ENCODE results near the gene HAGH. TPM values are rescaled to one million over a fixed set of nuclear protein-coding genes. Genes with fewer than 3 reads are reported as not detected.

Gene HAGH
- polyA plus RNA-seq, 1 donor from 2014 or later = 163 TPM

DNA sequence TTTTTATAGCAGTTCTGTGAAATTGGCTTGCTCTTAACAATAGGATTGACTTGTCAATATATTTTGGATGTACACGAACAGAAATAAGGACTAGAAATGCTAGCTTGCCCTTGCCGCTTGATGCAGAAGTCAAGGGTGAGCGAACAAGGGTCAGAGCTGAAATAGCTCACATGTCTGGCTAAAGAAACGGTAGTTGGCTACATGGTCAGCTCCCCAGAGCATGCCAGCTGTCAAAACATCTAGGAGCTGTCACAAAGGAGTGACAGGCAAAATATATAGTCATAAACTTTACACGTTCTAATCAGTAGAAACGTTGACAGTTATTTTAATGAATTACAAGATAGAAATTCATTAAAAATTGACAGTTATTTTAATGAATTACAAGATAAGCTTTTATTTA lies 48.2 kb upstream of the HAGH start:
- H3F3A ChIP-seq (ENCODE audit: insufficient read depth, low read length, poor library complexity, severe bottlenecking) = no peaks in the 10 kb centered on the region
- TF ChIP-seq, protein P1, sequence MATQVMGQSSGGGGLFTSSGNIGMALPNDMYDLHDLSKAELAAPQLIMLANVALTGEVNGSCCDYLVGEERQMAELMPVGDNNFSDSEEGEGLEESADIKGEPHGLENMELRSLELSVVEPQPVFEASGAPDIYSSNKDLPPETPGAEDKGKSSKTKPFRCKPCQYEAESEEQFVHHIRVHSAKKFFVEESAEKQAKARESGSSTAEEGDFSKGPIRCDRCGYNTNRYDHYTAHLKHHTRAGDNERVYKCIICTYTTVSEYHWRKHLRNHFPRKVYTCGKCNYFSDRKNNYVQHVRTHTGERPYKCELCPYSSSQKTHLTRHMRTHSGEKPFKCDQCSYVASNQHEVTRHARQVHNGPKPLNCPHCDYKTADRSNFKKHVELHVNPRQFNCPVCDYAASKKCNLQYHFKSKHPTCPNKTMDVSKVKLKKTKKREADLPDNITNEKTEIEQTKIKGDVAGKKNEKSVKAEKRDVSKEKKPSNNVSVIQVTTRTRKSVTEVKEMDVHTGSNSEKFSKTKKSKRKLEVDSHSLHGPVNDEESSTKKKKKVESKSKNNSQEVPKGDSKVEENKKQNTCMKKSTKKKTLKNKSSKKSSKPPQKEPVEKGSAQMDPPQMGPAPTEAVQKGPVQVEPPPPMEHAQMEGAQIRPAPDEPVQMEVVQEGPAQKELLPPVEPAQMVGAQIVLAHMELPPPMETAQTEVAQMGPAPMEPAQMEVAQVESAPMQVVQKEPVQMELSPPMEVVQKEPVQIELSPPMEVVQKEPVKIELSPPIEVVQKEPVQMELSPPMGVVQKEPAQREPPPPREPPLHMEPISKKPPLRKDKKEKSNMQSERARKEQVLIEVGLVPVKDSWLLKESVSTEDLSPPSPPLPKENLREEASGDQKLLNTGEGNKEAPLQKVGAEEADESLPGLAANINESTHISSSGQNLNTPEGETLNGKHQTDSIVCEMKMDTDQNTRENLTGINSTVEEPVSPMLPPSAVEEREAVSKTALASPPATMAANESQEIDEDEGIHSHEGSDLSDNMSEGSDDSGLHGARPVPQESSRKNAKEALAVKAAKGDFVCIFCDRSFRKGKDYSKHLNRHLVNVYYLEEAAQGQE (IDR thresholded peaks at IDR 0.05; ENCODE audit: borderline replicate concordance) = no peak
- TF ChIP-seq MXI1 (conservative IDR thresholded peaks at IDR 0.05; ENCODE audit: poor library complexity, severe bottlenecking) (no peak), RAD21 (conservative IDR thresholded peaks at IDR 0.05) (no peak), TAF1 (IDR thresholded peaks at IDR 0.05; ENCODE audit: low read depth) (no peak), POLR2AphosphoS5 (IDR thresholded peaks at IDR 0.05) (no peak), SMC3 (conservative IDR thresholded peaks at IDR 0.05; ENCODE audit: poor library complexity) (no peak), EP300 (conservative IDR thresholded peaks at IDR 0.05; ENCODE audit: poor library complexity, severe bottlenecking) (no peak), EZH2 (IDR thresholded peaks at IDR 0.05; ENCODE audit: borderline replicate concordance, insufficient read depth, low read length, poor library complexity, severe bottlenecking) (no peak)
- TF ChIP-seq, protein P2, sequence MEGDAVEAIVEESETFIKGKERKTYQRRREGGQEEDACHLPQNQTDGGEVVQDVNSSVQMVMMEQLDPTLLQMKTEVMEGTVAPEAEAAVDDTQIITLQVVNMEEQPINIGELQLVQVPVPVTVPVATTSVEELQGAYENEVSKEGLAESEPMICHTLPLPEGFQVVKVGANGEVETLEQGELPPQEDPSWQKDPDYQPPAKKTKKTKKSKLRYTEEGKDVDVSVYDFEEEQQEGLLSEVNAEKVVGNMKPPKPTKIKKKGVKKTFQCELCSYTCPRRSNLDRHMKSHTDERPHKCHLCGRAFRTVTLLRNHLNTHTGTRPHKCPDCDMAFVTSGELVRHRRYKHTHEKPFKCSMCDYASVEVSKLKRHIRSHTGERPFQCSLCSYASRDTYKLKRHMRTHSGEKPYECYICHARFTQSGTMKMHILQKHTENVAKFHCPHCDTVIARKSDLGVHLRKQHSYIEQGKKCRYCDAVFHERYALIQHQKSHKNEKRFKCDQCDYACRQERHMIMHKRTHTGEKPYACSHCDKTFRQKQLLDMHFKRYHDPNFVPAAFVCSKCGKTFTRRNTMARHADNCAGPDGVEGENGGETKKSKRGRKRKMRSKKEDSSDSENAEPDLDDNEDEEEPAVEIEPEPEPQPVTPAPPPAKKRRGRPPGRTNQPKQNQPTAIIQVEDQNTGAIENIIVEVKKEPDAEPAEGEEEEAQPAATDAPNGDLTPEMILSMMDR (IDR thresholded peaks at IDR 0.05; ENCODE audit: poor library complexity, severe bottlenecking) = no peak
- no peak overlapping the region for H3K9ac ChIP-seq (ENCODE audit: low read length)
- H3K4me2 ChIP-seq (ENCODE audit: low read length) = no peak overlapping the region
- no peaks in the 10 kb centered on the region for H3K9me3 ChIP-seq (ENCODE audit: low read length)
- no peaks in the 10 kb centered on the region for H3K36me3 ChIP-seq (ENCODE audit: insufficient read depth, low read length)
- H2AFZ ChIP-seq (ENCODE audit: low read depth, low read length) = no peak overlapping the region
- no peak overlapping the region for H3K4me3 ChIP-seq (ENCODE audit: low read length)
- H4K20me1 ChIP-seq (ENCODE audit: insufficient read depth) = no peaks in the 10 kb centered on the region
- peaks cover 19% of the 10 kb centered on the region for H3K27me3 ChIP-seq (ENCODE audit: insufficient read depth, low read depth, low read length)
- no peaks in the 10 kb centered on the region for H3K79me2 ChIP-seq (replicated peaks; ENCODE audit: insufficient read depth, low read length)
- H3K9me2 ChIP-seq (ENCODE audit: insufficient read depth, low read length) = no peaks in the 10 kb centered on the region
- H3K27ac ChIP-seq (ENCODE audit: low read length) = no peak overlapping the region

DNA sequence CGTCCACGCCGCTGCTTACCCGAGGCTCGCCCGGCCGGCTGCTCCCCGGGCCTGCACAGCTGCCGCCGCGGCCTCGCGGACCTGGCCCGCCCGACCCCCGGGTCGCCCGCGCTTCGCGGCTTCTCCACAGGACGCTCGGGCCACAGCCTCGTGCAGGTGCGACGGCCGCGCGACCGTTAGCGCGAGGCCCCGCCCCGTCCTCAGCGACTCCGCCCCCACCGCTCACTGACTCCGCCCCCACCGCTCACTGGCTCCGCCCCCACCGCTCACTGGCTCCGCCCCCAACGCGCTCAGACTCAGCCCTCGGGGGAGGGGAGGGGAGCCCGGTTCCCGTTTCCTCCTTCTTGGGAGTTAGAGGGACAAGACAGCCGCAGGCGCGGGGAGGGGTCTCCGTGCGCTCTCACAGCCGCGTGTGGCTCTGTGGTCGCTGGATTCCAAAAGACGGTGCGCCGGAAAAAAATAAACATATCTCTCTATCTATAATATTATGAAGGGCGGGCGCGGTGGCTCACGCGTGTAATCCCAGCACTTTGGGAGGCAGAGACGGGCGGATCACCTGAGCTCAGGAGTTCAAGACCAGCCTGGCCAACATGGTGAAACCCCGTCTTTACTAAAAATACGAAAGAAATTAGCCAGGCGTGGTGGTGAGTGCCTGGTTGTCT lies 45.5 kb upstream of the HAGH start, which contains the start of gene MEIOB:
MEIOB (minus strand) TSS at position 191 of the 662 bp plus-strand sequence. CDS start 3,989 bp downstream, outside the sequence.
- H3F3A ChIP-seq (ENCODE audit: insufficient read depth, low read length, poor library complexity, severe bottlenecking) = no peaks in the 10 kb centered on the region
- TF ChIP-seq SMC3 (conservative IDR thresholded peaks at IDR 0.05; ENCODE audit: poor library complexity) = no peak
- TF ChIP-seq POLR2AphosphoS5 (IDR thresholded peaks at IDR 0.05) = no peak
- TF ChIP-seq RAD21 (conservative IDR thresholded peaks at IDR 0.05) = no peak
- TF ChIP-seq EP300 (conservative IDR thresholded peaks at IDR 0.05; ENCODE audit: poor library complexity, severe bottlenecking) = no peak
- TF ChIP-seq MXI1 (conservative IDR thresholded peaks at IDR 0.05; ENCODE audit: poor library complexity, severe bottlenecking) = no peak
- TF ChIP-seq, protein P1 (IDR thresholded peaks at IDR 0.05; ENCODE audit: borderline replicate concordance) = no peak
- H3K4me3 ChIP-seq (ENCODE audit: low read length) = peak within 1 kb of the TSS; percentile 43
- H3K9me2 ChIP-seq (ENCODE audit: insufficient read depth, low read length) = no peaks in the 10 kb centered on the region
- no peak within 1 kb of the TSS for H3K4me2 ChIP-seq (ENCODE audit: low read length)
- H3K79me2 ChIP-seq (replicated peaks; ENCODE audit: insufficient read depth, low read length) = no peaks in the 10 kb centered on the region
- H2AFZ ChIP-seq (ENCODE audit: low read depth, low read length) = no peak within 1 kb of the TSS
- H3K9ac ChIP-seq (ENCODE audit: low read length) = no peak within 1 kb of the TSS
- H3K27ac ChIP-seq (ENCODE audit: low read length) = no peak within 1 kb of the TSS
- H3K9me3 ChIP-seq (ENCODE audit: low read length) = no peaks in the 10 kb centered on the region
- H3K36me3 ChIP-seq (ENCODE audit: insufficient read depth, low read length) = no peaks in the 10 kb centered on the region
- H4K20me1 ChIP-seq (ENCODE audit: insufficient read depth) = no peaks in the 10 kb centered on the region
- H3K27me3 ChIP-seq (ENCODE audit: insufficient read depth, low read depth, low read length) = peaks cover 21% of the 10 kb centered on the region

Data from neural cell (in vitro differentiated cells).